Cardiac fibroblast (primary cell): Measurements from ENCODE around the gene TMC1.

Source experiments
- DNase-seq, 2 donors: peaks; one replicate each; pipeline versions ENCODE4 v3.0.0 to v3.0.0-alpha.2; 2010; ENCODE audit warnings: low read depth in 2 of 2
- H3K4me3 ChIP-seq, 2 donors: replicated peaks in 1 of 2; 1 replicate in 1 of 2; 2 replicates in 1 of 2; pipeline ENCODE4 v1.5.1; 2011; ENCODE audit warnings: low read depth in 2 of 2, low read length in 2 of 2, mild to moderate bottlenecking in 2 of 2, moderate library complexity in 1 of 2
- CTCF ChIP-seq: IDR thresholded peaks from one replicate; pipeline ENCODE4 v1.5.1; 2011; ENCODE audit warnings: low read depth, mild to moderate bottlenecking, low read length, inconsistent platforms

TMC1 gene

GRCh38 chr9:72648324-72649126 is 127.1 kb downstream of the TMC1 start:
- DNase-seq: no peak
- no peak for TF ChIP-seq CTCF
- no peak overlapping the region for H3K4me3 ChIP-seq

GRCh38 chr9:72649127-72649442 is 127.7 kb downstream of the TMC1 start:
- DNase-seq: no peak
- no peak overlapping the region for H3K4me3 ChIP-seq
- no peak for TF ChIP-seq CTCF

GRCh38 chr9:72650206-72650605 is 128.8 kb downstream of the TMC1 start:
- DNase-seq: peak in 1 of 2 donors; percentile 40
- no peak overlapping the region for H3K4me3 ChIP-seq
- TF ChIP-seq CTCF: no peak

GRCh38 chr9:72656021-72656420 is 134.6 kb downstream of the TMC1 start:
- no peak for TF ChIP-seq CTCF
- DNase-seq: no peak
- H3K4me3 ChIP-seq: no peak overlapping the region

GRCh38 chr9:72657023-72657422 is 135.6 kb downstream of the TMC1 start:
- no peak for DNase-seq
- H3K4me3 ChIP-seq: no peak overlapping the region
- TF ChIP-seq CTCF: no peak

- TF ChIP-seq CTCF: no peak
- no peak overlapping the region for H3K4me3 ChIP-seq
- DNase-seq: no peak
Measured at GRCh38 chr9:72658703-72659102, 137.3 kb downstream of the TMC1 start.
